Activated CD4-positive, alpha-beta T cell treated with anti-CD3 and anti-CD28 coated beads, Interleukin-2, amount 50 U/mL, for 16 hours (primary cell): ENCODE results near the gene CXCR6.
A peak's percentile ranks its signal among the peaks of the same experiment; 100 is the strongest.

Experiments
- DNase-seq: peaks from one replicate; pipeline ENCODE4 v3.0.0-alpha.2; 2020

CXCR6 gene

GRCh38 chr3:45943207-45943846 is at the start of gene CXCR6:
TSS of gene CXCR6 (plus strand) at chr3:45943464. CDS start at chr3:45946482, 3,018 bp downstream.
- DNase-seq: peak; percentile 83

- no peak for DNase-seq
Measured at GRCh38 chr3:45894015-45894414, 49.2 kb upstream of the CXCR6 start.

GRCh38 chr3:45895686-45896468 is 47.4 kb upstream of the CXCR6 start:
- no peak for DNase-seq

- no peak for DNase-seq
Measured at GRCh38 chr3:45896956-45897355, 46.3 kb upstream of the CXCR6 start.

DNA sequence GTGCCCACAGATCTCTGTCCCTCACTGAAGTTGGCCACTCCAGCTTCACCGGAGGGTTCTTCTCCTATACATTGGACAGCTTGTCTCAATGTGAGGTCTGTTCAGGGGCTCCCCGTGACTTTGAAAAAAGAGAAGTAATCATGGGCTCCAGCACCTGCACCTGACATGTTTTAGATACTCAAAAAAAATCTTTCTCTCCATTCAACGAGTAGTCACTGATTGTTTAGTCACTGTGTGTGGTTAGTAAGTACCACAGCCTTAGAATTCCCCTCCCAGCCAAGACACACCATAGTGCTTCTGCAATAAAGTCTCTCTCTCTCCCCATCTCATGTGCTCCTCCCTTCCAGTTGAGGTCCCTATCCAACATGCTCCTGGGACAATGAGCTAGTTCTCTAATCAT is 38.3 kb upstream of the CXCR6 start:
- DNase-seq: no peak

- DNase-seq: no peak
Measured at GRCh38 chr3:45905755-45906154, 37.5 kb upstream of the CXCR6 start.

DNA sequence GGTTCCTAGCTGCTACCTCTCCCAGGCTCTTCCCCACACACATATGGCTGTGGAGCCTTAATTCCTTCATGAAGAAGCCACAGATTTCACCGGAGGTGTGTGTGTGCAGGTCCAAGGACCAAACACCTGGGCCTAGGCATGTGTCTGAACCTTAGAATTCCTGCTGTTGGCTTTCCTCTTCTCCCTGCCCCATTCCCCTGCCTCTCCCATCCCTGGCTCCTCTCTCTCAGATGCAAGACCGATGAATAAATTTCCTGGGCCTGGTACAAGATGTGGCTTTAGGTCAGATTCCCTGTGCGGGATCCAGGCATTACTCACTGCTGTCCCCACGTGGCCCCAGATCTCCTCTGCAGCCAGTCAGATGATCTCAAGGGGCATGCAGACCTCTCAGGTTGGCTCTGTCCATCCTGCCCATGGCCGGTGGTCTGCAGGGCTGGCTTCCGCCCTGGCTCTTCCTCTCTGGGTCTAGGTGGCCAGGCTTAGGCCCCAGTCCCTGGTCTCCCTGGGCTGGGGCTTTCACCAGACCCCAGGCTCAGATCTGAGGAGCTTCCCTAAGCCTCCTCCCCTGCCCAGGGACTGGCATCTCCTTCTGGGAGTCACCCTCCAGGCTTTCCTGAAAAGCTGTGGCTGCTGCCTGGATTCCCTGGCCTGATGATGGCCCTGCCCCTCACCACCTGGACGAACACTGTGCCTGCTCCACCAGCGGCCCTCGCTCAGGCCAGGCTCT is 36.4 kb upstream of the CXCR6 start:
- DNase-seq: no peak

DNA sequence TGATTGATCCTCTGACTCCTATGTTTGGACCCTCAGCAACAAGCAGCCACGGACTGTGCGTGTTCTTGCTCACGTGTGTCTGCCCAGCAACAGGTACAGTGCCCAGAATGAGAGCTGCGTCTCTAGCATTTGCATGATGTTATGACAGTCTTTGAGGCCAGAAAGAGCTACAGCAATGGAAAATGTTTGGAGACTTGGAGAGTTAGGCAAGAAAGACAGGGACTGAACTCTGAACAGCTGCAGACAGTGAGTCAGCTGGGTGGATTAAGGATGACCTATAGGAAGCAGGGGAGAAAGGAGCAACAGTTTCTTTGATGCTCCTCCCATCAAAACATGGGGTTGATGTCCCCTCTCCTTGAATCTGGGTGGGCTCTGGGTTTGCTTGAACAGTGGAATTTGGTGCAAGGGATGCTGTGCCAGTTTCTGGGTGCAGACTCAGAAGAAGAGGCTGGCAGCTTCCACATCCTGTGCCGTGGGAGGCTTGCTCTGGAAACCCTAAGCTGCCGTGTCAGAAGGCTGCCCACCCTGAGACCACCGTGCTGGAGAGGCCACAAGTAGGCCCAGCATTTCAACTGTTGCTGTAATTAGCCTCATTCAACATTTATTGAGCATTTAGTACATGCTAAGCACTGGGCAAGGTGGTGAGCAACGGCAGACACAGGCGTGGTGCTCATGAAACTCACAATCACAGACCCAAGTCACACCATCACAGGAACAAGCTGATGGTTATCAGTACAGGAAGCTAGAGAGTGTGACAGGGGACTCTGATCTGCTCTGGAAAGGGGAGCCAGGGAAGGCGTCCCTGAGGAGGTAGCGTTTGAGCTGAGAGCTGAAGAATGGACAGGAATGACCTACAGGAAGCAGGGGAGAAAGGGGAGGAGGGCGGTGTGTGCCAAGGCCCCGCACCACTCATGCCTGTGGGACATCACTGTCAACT is 35.2 kb upstream of the CXCR6 start:
- DNase-seq: no peak

DNA sequence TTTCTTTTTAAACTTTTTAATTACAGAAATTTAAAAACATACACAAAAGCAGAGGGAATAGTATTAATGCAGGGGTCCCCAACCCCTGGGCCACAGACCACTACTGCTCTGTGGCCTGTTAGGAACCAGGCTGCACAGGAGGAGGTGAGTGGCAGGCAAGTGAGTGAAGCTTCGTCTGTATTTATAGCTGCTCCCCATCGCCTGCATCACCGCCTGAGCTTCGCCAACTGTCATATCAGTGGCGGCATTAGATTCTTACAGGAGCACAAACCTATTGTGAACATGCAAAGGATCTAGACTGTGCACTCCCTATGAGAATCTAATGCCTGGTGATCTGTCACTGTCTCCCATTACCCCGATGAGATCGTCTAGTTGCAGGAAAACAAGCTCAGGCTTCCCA is 34.5 kb upstream of the CXCR6 start:
- no peak for DNase-seq

DNA sequence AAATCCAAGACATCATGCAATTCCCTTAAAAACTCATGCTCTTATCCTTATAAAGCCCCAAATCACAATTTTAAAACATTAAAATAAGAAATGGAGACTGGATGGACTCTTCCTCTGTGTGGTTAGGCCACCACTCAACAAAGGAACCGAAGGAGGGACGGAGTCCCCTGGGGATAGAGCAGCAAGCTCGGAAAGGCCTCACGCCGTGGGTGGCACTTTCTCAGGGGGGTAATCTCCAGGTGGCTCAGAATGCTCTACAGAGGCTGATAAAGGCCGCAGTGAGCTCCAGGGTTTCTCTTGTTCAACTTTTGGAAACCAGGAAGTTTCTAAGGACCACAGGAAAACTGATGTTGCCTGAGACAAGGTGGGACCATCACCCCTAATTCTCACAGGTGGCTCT is 33.7 kb upstream of the CXCR6 start:
- no peak for DNase-seq

DNA sequence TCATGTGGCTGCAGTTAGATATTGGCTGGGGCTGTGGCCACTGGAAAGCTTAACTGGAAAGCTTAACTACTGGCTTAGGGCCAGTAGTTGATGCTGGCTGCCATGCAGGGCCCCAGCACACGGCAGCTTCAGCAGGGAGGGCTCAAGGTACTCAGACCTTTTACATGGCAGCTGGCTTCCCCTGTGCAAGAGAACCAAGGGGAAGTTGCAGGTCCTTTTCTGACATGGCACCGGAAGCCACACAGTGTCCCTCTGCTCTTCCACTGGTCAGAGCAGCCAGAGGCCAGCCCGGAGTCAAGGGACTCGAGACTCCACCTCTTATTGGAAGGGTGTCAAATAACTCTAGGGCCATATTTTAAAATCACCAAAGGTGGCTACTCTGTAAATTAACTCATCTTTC is 32.4 kb upstream of the CXCR6 start:
- DNase-seq: no peak

DNA sequence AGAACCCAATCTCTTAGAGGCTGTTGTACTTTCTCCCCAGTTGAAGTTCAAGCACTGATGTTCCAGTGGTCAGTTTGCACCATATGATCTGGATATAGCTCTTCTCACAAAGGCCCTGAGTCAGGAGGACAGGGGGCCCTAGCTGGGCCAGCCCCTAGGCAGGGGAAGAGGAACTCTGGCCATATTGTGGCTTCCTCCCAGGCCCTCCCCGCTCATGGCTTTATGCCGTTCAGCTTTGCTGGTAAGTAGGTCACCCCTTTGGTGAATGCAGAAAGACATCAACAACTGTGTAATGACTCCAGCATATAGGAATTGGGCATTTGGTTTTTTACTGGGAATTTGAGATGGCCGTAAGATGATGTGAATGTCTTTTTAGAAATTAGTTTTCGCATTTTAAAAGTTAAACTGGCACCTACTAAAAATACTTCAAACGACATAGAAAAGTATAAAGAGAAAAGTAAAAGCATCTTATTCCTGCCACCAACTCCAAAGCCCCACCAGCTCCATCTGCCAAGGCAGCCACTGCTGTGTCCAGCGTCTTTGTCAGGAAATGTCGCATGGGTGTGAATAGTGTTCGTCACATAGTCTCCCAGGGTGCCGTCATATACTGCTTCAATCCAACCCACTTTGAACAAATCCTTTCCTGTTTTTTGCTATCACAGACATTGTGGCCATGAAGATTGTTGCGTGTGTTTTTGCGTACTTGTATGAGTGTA is 31.6 kb upstream of the CXCR6 start:
- DNase-seq: no peak

DNA sequence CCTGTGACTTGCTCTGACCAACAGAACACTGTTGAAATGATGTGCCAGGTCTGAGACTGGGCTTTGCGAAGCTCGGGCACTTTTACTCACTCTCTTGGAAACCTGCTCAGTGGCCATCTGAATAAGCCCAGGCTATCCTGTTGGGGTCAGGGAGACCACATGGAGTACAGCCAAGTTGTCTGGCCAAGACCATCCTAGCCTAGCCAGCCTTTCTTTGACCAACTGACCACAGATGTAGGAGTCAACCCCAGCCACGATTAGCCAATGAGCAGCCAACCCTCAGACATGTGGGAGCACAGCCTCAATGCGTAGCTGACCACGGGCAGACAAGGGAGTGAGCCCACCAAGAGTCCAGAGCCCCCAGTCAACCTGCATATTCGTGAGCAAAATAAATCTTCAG is 30.8 kb upstream of the CXCR6 start:
- DNase-seq: no peak

DNA sequence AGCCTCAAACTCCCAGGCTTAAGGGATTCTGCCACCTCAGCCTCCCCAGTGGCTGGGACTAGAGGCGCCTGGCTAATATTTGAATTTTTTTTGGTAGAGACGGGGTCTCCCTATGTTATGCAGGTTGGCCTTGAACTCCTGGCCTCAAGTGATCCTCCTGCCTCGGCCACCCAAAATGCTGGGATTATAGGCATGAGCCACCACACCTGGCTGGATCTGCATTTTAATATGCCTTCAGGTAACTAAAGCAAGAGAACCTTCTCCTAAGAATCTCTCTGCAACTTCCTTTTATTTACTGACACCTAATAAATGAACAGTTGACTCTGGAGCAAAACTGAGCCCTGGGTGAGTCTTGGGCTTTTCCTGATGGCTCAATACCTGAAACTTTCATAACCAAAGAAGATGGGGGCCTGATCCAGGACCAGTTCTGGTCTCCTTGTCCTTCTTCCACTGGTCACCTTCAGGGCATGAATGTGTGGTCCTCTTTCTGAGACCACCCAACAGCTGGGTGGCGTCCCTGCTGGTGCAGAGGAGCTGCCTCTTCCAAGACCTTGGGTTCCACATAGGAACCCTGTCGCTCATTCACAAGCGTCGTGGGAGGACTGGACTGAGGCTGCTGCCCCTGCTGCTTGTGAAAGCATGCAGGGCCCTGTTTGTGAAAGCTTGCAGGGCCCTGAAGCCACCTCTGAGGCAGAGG is 28.8 kb upstream of the CXCR6 start:
- no peak for DNase-seq

GRCh38 chr3:45915059-45915439 is 28.2 kb upstream of the CXCR6 start:
- DNase-seq: no peak

DNA sequence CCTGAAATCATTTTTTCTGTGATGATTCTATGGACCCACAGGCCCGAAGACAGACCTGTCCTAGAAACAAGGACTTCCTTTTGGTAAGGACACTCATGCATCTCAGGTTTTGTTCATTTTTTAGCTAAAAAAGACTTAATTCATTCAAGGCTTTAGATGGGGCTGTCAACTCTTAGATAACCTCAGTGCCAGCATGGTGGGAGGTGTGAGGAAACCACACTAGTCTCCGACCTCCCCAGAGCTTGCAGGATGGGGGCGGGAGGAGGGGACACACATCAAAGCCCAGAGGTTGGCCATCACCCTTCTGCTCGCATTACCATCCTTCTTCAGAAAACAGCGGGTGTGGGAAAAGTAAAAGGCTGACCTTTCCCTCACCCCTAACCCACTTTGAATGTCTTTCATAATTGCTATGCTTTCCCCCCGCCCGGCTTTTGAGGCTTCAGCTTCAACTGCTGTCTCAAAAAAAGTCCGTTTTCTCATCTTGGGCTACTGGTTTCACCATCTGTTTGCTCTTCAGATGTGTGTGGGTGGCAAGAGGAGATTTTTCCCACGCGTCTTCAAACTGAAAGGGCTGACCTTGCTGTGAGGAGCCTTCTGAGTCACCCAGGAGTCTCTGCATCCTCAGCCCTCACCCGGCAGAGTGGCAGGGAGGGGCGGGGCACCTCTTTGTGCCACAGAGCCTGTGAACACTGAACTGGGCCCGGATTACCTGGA is 27.6 kb upstream of the CXCR6 start:
- peak; percentile 91 for DNase-seq

DNA sequence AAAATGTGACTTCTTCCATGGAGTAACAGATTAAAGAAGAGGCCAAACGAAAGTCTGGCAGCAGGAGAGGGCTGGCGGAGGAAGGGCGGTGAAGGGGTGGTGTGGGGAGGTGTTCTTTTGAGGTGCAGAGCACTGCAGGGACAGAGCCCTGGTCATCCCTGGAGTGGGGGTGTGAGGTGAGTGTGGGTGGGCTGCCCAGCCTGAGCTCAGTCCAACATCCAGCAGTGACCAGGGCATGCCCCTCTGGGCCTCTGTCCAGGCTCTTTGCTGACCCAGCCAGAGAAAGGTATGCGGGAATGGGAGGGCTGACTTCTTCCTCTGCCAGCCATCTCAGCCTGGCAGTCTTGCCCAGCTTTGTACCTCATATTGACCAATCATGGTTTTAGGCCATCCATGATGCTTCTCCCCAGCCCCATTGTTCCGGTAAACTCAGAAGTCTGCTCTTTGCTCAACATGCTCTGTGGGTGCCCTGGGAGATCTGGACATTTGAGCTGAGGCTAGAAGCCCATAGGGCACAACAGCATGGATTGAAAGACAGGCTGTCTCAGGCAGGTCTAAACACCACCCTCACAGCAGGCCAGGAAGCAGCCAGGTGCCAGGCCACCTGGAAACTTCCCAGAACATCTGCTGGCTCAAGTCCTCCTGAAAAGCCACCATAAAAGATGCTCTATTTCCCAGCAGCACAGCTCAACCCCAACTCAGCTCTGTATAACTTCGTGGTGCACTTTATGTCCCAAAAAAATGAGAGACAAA is 25.9 kb upstream of the CXCR6 start:
- DNase-seq: no peak

- DNase-seq: no peak
Measured at GRCh38 chr3:45921158-45922038, 21.9 kb upstream of the CXCR6 start.

- DNase-seq: no peak
Measured at GRCh38 chr3:45922039-45922326, 21.3 kb upstream of the CXCR6 start.
